Osteoblast (primary cell): ENCODE measurements around the gene RGS8. TPM values are rescaled to one million over a fixed set of nuclear protein-coding genes. Genes with fewer than 3 reads are reported as not detected.

Experiments used
- DNase-seq: peaks from one replicate; pipeline ENCODE4 v3.0.0; 2011; ENCODE audit warnings: low spot score, mixed read lengths; ENCODE audit not compliant: insufficient read length; ENCODE audit errors: missing footprints
- H2AFZ ChIP-seq: 2 replicates; pipeline ENCODE4 v1.6.0; 2011; ENCODE audit warnings: mild to moderate bottlenecking, low read length
- H3K27ac ChIP-seq: 2 replicates; pipeline ENCODE4 v1.5.1; 2011; ENCODE audit warnings: mild to moderate bottlenecking, low read depth, low read length, moderate library complexity
- H3K27me3 ChIP-seq: 2 replicates; pipeline ENCODE4 v1.6.0; 2012; ENCODE audit warnings: mild to moderate bottlenecking, control low read depth, inconsistent platforms, low read length, moderate library complexity; ENCODE audit not compliant: insufficient read depth
- H3K36me3 ChIP-seq: 2 replicates; pipeline ENCODE4 v1.5.1; 2011; ENCODE audit warnings: mild to moderate bottlenecking, low read length, control low read depth, moderate library complexity; ENCODE audit not compliant: insufficient read depth
- H3K4me1 ChIP-seq: 2 replicates; pipeline ENCODE4 v1.5.1; 2011; ENCODE audit warnings: mild to moderate bottlenecking, low read length, control low read depth, moderate library complexity; ENCODE audit not compliant: insufficient read depth
- H3K4me2 ChIP-seq: 2 replicates; pipeline ENCODE4 v1.6.0; 2011; ENCODE audit warnings: mild to moderate bottlenecking, low read length; ENCODE audit not compliant: insufficient read depth
- H3K4me3 ChIP-seq: fragments of 200-600 bp; sonication (generic); 3 replicates; pipeline ENCODE4 v1.5.1; 2012; ENCODE audit warnings: mild to moderate bottlenecking, low read length, inconsistent platforms; ENCODE audit not compliant: insufficient read depth
- H3K79me2 ChIP-seq: 2 replicates; pipeline ENCODE4 v1.6.0; 2012; ENCODE audit warnings: mild to moderate bottlenecking, low read length, control low read depth, inconsistent platforms; ENCODE audit not compliant: insufficient read depth
- H3K9me3 ChIP-seq: 2 replicates; pipeline ENCODE4 v1.5.1; 2011; ENCODE audit warnings: low read depth, low read length, control low read depth
- H4K20me1 ChIP-seq: 2 replicates; pipeline ENCODE4 v1.6.0; 2012; ENCODE audit warnings: mild to moderate bottlenecking, low read length, control low read depth; ENCODE audit not compliant: insufficient read depth
- total RNA-seq: library from RNA; depleted of rRNA; stranded (reverse); fragments of >200 nt; gene quantifications from 2 replicates; pipeline ENCODE4 v1.2.3, GENCODE V29; 2012
- TF ChIP-seq, protein P1 (sequence below): IDR thresholded peaks from 2 replicates; pipeline ENCODE4 v1.5.1; 2011; ENCODE audit warnings: mild to moderate bottlenecking, low read depth, low read length, moderate library complexity; ENCODE audit errors: extremely low read depth

RGS8 gene
- total RNA-seq, 1 donor, result not detected

DNA sequence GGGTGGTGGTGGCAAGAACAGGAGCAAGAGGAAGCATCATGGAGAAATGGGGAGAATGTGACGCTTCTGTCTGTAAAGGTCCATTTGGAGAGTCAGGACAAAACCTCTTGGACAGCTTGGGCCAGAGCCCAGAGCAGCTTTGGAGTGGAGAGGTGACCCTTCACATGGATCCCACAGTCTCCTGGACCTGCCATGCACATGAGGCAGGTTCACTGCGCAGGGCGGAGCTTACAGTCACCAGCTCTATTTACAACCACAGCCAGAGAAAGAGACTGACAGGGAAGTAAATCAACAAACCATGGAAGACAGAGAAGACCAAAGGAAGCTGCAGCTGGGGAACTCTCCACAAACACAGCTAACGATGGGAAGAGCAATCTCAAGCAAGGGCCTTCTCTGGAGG is 828 bp upstream of the RGS8 start:
- no peaks in the 10 kb centered on the region for H3K27me3 ChIP-seq
- H3K79me2 ChIP-seq, result no peaks in the 10 kb centered on the region

GRCh38 chr1:182682898-182683501 is 1.4 kb downstream of the RGS8 start:
- H3K27me3 ChIP-seq, result no peaks in the 10 kb centered on the region
- H4K20me1 ChIP-seq, result no peaks in the 10 kb centered on the region
- TF ChIP-seq, protein P1, sequence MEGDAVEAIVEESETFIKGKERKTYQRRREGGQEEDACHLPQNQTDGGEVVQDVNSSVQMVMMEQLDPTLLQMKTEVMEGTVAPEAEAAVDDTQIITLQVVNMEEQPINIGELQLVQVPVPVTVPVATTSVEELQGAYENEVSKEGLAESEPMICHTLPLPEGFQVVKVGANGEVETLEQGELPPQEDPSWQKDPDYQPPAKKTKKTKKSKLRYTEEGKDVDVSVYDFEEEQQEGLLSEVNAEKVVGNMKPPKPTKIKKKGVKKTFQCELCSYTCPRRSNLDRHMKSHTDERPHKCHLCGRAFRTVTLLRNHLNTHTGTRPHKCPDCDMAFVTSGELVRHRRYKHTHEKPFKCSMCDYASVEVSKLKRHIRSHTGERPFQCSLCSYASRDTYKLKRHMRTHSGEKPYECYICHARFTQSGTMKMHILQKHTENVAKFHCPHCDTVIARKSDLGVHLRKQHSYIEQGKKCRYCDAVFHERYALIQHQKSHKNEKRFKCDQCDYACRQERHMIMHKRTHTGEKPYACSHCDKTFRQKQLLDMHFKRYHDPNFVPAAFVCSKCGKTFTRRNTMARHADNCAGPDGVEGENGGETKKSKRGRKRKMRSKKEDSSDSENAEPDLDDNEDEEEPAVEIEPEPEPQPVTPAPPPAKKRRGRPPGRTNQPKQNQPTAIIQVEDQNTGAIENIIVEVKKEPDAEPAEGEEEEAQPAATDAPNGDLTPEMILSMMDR, result no peak
- H3K79me2 ChIP-seq, result no peaks in the 10 kb centered on the region
- H3K36me3 ChIP-seq, result no peaks in the 10 kb centered on the region
- no peak overlapping the region for H2AFZ ChIP-seq
- H3K4me1 ChIP-seq, result peaks cover 5% of the 10 kb centered on the region
- no peak for DNase-seq
- no peak overlapping the region for H3K4me2 ChIP-seq
- H3K4me3 ChIP-seq, result no peak overlapping the region
- H3K27ac ChIP-seq, result no peak overlapping the region
- H3K9me3 ChIP-seq, result no peaks in the 10 kb centered on the region

More for the DNA sequence above, 828 bp upstream of the RGS8 start:
- DNase-seq, result no peak
- no peaks in the 10 kb centered on the region for H4K20me1 ChIP-seq
- no peak overlapping the region for H3K4me3 ChIP-seq
- H2AFZ ChIP-seq, result no peak overlapping the region
- no peaks in the 10 kb centered on the region for H3K9me3 ChIP-seq
- H3K4me2 ChIP-seq, result no peak overlapping the region
- H3K4me1 ChIP-seq, result peaks cover 5% of the 10 kb centered on the region
- no peaks in the 10 kb centered on the region for H3K36me3 ChIP-seq
- H3K27ac ChIP-seq, result no peak overlapping the region
- TF ChIP-seq, protein P1, result no peak

DNA sequence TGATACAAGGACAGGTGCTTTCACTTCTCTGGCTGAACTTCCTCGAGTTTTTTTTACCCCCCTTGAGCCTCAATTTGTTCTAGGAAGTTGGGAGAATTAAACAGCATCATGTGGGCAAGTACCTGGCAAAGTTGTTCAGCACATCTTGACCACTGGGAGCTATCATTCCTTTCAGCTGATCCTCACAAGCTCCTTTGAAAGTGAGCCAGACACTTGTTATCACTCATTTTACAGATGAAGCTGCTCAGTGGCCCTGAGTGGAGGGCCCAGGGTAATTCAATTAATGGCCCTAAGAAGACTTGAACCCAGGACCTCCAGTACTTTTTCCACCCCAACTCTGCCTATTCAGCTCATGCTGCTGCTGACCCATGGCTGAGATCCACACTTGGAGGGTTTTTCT is 2.0 kb downstream of the RGS8 start:
- H3K9me3 ChIP-seq, result no peaks in the 10 kb centered on the region
- H3K79me2 ChIP-seq, result no peaks in the 10 kb centered on the region
- no peaks in the 10 kb centered on the region for H3K27me3 ChIP-seq
- H3K27ac ChIP-seq, result no peak overlapping the region
- no peaks in the 10 kb centered on the region for H4K20me1 ChIP-seq
- no peak for DNase-seq
- H3K4me2 ChIP-seq, result no peak overlapping the region
- H3K4me1 ChIP-seq, result peaks cover 5% of the 10 kb centered on the region
- no peak overlapping the region for H3K4me3 ChIP-seq
- no peaks in the 10 kb centered on the region for H3K36me3 ChIP-seq
- TF ChIP-seq, protein P1, result no peak
- H2AFZ ChIP-seq, result no peak overlapping the region

DNA sequence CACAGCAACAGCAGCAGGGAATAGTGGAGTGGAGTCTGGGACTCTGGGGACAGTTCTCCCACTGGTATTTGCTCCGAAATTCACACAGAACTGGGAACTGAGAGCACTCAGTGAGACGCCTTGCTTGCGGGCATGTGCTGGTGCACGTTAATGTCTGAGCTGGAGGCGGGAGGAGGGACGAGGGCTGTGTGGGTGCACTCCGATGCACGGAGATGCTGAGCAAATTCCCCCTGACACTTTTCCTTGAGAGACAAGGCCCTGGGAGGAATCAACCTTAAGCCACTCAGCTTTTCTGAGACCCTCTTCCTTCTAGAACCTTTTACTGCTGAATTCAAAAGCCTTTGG is 2.8 kb downstream of the RGS8 start:
- H3K79me2 ChIP-seq, result no peaks in the 10 kb centered on the region
- no peaks in the 10 kb centered on the region for H3K9me3 ChIP-seq
- DNase-seq, result no peak
- no peaks in the 10 kb centered on the region for H4K20me1 ChIP-seq
- no peak overlapping the region for H3K27ac ChIP-seq
- TF ChIP-seq, protein P1, result no peak
- no peaks in the 10 kb centered on the region for H3K27me3 ChIP-seq
- no peak overlapping the region for H3K4me3 ChIP-seq
- H3K36me3 ChIP-seq, result no peaks in the 10 kb centered on the region
- no peak overlapping the region for H3K4me2 ChIP-seq
- H3K4me1 ChIP-seq, result peaks cover 5% of the 10 kb centered on the region
- H2AFZ ChIP-seq, result no peak overlapping the region
